ENCODE results near the gene CDH6.
A peak's percentile ranks its signal among the peaks of the same experiment; 100 is the strongest.
"Not testable (repeated sequence)": the region's sequence is repeated elsewhere in the genome, so short reads cannot be mapped to it uniquely, and the experiment has no call there.

CDH6 gene

GRCh38 chr5:31329715-31330114 lies 136.2 kb downstream of the CDH6 start:
- peak; percentile 7 for DNase-seq (ENCODE audit: low spot score)

- DNase-seq (ENCODE audit: low spot score): no peak
Observed at GRCh38 chr5:31332160-31332559, 138.7 kb downstream of the CDH6 start.

DNA sequence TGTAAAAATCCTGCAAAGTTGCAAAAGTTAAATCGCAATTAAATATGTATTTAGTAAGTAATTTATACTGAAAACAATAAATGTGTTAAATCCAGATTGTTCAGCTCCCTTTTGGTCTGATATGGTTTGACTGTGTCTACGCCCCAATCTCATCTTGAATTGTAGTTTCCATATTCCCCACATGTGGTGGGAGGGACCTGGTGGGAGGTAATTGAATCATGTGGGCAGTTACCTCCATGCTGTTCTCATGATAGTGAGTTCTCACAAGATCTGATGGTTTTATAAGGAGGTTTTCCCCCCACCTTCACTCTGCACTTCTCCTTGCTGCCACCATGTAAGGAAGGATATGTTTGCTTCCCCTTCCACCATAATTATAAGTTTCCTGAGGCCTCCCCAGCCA lies 140.0 kb downstream of the CDH6 start:
- no peak for DNase-seq (ENCODE audit: low spot score)

DNA sequence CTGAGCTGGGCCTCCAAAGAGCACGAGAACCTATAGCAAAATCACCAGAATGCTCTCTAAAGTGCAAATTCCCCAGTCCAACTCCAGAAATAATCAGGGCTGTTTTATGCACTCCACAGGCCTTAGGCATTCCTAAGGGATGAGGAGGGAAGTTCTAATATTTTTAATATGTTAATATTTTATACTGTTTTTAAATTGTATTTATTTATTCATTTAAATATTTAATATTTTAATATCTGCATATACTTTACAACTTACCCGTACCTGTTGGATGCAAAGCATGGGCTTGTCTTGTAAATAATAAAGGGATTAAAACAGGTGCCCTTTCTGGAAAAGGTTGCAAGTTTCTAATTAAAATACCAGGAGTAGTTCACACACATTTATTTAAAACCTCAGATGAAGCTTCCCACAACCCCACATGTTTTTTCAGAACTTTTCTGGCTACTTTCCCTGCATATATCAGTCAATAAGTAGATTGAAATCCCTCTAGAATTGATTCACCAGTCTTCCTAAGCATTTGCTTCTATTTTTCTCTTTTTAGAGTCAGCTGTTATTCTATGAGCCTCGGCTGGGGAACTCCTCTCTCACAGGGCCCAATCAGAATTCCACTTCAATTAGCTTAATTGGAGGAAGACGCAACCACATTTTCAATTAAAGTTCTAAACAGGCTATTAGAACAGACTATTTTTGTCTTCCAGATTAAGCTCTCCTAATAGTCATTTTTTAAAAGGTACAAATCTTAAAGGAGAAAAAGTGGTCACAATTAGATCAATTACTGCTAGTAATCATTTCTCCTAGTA lies 140.8 kb downstream of the CDH6 start:
- DNase-seq (ENCODE audit: low spot score): no peak

DNA sequence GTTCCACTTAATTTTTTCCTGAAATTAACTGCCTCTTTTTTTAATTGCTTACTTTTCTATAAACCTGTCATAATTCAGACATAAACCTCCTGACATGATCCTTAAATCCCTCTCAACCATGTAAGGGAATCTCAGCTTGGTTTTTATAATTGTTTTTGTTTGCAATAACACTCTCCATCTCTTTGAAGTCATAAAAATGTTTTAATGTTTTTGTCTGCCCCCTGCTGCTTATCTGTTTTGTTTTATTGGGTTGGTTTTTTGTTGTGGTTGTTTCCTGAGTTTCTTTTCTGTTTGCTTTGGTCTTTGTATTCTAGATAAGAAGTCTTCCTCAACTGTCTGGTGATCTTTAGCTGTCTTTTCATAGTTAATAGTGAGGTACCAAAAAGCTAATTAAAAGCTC lies 142.0 kb downstream of the CDH6 start:
- no peak for DNase-seq (ENCODE audit: low spot score)

- no peak for DNase-seq (ENCODE audit: low spot score)
Observed at GRCh38 chr5:31343946-31344345, 150.5 kb downstream of the CDH6 start.

DNA sequence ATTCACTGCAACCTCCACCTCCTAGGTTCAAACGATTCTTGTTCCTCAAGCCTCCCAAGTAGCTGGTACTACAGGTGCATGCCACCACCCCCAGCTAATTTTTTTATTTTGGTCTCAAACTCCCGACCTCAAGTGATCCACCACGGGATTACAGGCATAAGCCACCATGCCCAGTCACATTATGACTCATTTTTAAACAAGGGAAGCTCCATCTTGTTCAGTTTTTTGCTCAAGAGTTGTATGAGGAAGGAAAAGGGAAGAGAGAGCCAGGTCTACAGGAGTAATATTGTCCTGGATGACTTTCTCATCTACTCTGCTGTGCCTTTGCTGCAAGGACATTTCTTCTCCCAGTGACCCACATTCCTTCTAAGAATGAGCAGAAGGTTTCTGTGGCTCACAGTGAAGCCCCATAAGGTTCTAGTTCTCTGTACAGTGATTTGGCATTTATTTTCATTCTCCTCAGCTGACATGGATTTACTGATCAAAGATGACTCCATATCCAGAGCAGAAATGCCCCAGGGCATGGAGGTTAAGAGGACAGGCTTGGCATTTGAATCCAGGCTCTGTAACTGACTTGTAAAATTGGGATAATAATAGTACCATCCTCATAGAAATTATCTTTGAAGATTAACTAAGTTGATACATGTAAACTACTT lies 153.5 kb downstream of the CDH6 start:
- DNase-seq (ENCODE audit: low spot score): no peak

GRCh38 chr5:31347552-31347905 lies 154.0 kb downstream of the CDH6 start:
- DNase-seq (ENCODE audit: low spot score): no peak

- DNase-seq (ENCODE audit: low spot score): no peak
Observed at GRCh38 chr5:31350395-31350794, 156.9 kb downstream of the CDH6 start.

- no peak for DNase-seq (ENCODE audit: low spot score)
Observed at GRCh38 chr5:31355337-31355736, 161.9 kb downstream of the CDH6 start.

- no peak for DNase-seq (ENCODE audit: low spot score)
Observed at GRCh38 chr5:31357038-31357437, 163.6 kb downstream of the CDH6 start.

DNA sequence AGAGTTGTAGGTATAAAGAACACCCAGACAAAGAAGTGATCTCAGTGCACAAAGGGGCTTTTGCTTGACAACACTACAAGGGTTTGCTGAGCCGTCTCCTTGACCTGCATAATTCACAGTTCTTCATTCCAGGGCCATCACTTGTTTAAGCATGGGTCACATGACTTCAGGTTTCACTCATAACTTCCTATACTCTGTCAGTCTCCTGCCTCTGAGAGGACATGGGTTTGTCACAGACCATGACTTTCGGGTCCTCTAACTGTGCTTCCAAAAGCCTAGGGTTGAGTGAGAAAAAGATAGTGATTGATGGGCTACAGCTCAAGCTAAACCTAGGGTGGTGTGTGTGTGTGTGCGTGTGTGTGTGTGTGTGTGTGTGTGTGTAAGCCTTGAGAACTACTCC lies 166.4 kb downstream of the CDH6 start:
- DNase-seq (ENCODE audit: low spot score): no peak

- peak; percentile 64 for DNase-seq (ENCODE audit: low spot score)
Observed at GRCh38 chr5:31361234-31361633, 167.7 kb downstream of the CDH6 start.

GRCh38 chr5:31361704-31362528 lies 168.4 kb downstream of the CDH6 start:
- DNase-seq (ENCODE audit: low spot score): not testable (repeated sequence)

DNA sequence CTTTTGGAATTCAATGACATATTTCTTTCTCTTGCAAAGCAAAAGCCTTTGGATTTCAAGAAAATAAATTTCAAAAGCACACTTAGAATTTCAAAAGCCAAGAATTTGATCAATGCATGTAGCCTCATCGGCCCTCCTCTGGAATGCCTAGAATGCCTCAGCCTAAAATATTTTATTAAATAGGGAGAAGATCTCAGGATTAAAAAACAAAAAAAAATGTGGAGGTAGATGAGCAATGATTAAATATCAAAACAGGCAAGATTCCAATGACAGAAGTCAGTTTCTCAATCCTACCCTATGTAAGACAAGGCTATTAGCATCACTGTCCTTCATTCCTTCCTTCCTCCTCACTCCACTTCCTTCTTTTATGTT lies 169.0 kb downstream of the CDH6 start:
- DNase-seq (ENCODE audit: low spot score): peak; percentile 25

DNA sequence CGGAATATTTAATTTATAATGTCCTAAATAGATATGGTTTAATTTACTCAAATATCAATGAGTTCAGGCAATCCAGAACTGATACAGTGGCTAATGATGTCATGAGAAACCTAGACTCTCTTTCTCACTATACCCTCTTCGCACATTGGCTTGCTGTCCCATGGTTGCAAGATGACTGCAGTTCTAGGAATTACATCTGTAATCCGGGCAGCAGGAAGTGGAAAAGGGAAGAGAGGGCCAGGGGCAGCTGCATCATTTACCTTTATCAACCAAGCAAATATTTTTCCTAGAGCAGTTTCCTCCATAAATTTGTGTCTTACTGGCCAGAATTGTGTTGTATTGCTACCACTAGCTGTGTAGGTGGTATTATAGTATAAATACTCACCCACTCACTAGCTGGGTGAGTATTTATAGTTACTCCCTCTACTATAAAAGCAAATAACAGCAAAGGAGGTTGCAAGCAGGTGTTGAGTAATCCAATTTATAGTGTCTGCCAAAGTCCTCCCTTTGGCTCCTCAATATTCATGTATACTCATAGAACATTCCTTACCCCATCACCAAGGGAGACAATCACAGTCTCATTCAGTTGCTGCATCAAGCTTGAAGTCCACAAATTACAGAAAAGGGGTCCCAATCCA lies 169.6 kb downstream of the CDH6 start:
- DNase-seq (ENCODE audit: low spot score): peak; percentile 20

DNA sequence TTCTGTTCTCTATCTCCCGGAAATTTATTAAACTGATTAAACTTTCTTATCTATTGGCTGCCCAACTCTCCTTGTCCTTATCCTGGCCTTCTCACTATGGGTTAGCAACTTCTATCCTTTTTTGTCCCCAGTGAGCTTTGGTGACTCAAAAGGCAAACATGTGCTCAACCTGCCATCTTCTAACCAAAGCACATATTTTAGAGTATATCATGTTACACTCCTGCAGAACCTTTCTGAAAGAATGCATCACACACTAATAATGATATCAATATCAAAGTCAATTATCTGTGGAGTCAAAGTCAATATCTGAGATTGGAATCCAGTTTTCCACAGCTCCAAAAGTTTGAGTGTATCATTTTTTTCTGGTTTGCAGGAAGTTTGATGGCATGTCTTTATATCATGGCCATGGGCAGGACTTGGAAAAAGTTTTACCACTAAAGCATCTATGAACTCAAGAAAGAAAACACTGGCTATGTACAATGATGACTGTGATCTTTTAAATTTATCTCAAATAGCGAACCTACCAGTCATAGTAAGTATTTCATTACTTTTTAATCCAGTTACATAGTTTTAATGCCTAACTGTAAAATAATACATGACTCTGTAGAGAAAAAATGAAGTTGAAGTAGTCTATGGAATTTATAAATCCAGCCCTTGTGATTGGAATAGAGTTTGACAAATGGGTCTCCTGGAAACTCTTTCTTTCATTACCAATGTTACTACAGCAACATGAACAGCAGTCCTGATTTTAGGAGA lies 171.6 kb downstream of the CDH6 start:
- DNase-seq (ENCODE audit: low spot score): peak; percentile 63

- DNase-seq (ENCODE audit: low spot score): no peak
Observed at GRCh38 chr5:31365776-31366175, 172.3 kb downstream of the CDH6 start.

DNA sequence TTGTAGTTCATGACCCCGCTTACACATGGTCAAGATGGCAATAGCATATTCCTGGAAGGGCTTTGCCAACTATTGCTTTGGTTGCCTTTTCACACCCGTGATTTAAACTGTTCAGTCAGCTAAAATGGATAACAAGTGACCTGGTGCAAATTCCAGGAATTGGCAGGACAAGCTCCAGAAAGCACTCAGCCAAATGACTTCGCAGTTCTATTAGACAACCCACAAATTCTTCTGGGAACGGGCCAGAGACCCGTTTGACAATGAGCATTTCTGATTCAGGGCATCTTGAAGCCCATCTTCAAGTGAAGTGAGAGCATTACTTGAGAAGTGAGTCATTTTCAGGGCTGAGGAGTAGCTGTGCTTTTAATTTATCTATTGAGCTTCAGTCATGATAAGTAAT lies 173.5 kb downstream of the CDH6 start:
- peak; percentile 48 for DNase-seq (ENCODE audit: low spot score)

DNA sequence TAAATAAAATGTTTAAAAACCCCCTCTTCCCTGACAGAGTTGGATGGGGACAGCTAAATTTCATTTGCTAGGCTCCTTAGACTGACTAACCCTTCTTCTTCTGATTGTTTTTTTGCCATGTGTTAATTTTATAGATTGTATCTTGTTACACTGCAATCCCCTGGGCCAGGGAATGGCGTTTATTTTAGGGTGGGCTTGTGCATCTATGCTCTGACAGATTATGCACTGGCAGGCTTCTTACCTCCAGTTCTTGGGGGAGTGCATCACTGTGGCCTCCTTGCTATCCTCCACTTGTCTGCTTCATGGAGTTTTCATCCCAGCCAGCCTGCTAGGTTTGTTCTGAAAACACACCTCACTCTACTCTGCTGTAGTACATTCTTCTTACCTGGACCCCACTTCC lies 178.6 kb downstream of the CDH6 start:
- no peak for DNase-seq (ENCODE audit: low spot score)

DNA sequence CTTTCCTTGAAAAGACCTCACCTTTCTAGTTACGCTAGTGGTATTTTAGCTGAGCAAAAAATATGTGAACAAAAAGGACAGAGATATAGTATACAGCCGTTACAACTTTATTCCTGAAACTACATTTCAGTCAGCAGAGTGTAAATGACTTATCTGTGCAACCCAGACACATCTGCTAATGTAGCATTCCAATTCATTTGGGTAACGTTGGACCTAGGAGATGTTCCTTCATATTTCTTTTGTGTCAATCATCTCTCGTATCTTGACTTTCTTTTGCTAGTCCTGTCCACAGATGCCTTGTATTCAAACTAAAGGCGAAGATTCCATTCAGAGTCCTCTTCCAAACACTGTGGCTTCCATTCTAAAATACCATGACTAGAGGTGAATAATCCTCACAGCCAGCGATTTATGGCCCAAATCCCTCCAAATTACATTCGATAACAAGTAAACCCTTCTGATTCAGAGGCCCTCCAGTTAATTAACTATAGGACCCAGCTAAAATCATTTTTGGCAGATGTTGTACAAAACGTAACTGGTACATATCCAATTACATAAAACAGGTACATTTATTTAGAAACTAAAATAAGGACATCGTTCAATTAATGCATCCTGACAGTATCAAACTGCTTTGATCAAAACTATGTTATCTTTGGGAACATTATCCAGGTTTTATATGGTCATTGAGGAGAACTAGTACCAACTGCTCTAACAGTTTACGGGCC lies 182.7 kb downstream of the CDH6 start:
- DNase-seq (ENCODE audit: low spot score): no peak
